Psoas muscle (tissue), 8 donors: ENCODE results near the gene CYP4A22. TPM values are rescaled to one million over a fixed set of nuclear protein-coding genes. Genes with fewer than 3 reads are reported as not detected.

ENCODE experiments used
- ATAC-seq, 4 donors: fragments of 200-7000 bp; cut with Tn5 transposase; one replicate each; pipeline ENCODE4 v1.9.1; 2020; ENCODE audit warnings: moderate library complexity in 3 of 4, mild to moderate bottlenecking in 2 of 4
- DNase-seq, 2 donors: peaks; one replicate each; pipeline ENCODE4 v3.0.0-alpha.2; 2020
- H3K27ac ChIP-seq: fragments of 200-600 bp; one replicate; pipeline ENCODE4 v1.8.0; 2022
- H3K27me3 ChIP-seq, 3 donors: fragments of 200-600 bp in 1 of 3; one replicate each; pipeline versions ENCODE4 v1.6.1 to v1.8.0; 2013 to 2022; ENCODE audit warnings: low read length in 2 of 3, mild to moderate bottlenecking in 2 of 3, moderate library complexity in 1 of 3; ENCODE audit not compliant: insufficient read depth in 3 of 3
- H3K36me3 ChIP-seq, 2 donors: fragments of 200-600 bp in 1 of 2; one replicate each; pipeline versions ENCODE4 v1.6.1 to v1.8.0; 2013 to 2022; ENCODE audit warnings: low read depth in 1 of 2, mild to moderate bottlenecking in 1 of 2, moderate library complexity in 1 of 2; ENCODE audit not compliant: insufficient read depth in 1 of 2
- H3K4me1 ChIP-seq: fragments of 200-600 bp; one replicate; pipeline ENCODE4 v1.8.0; 2022
- H3K4me3 ChIP-seq: fragments of 200-600 bp; one replicate; pipeline ENCODE4 v1.8.0; 2022; ENCODE audit warnings: mild to moderate bottlenecking
- H3K9me3 ChIP-seq: fragments of 200-600 bp; one replicate; pipeline ENCODE4 v1.8.0; 2022
- CTCF ChIP-seq: fragments of 200-600 bp; IDR thresholded peaks from one replicate; pipeline ENCODE4 v1.8.0; 2022; ENCODE audit warnings: antibody characterized with exemption
- WGBS, 3 donors: extraction: QIAGEN DNeasy Blood & Tissue Kit; methylation state at CpG; one replicate each; pipeline versions ENCODE4 v1.1.6 to v1.1.7; 2013; 5-methylcytosine and 5-hydroxymethylcytosine counted together
- intact Hi-C, 2 donors: fragments of 100-400 bp; cut with DNase I; formaldehyde crosslinking; loops; one replicate each; pipeline versions ENCODE4 v1.11.0 to v1.14.2; 2022
- polyA plus RNA-seq, 3 donors: library from polyadenylated mRNA; stranded (reverse); fragments of 200-250 nt; gene quantifications; one replicate each; pipeline ENCODE4 v1.2.3, GENCODE V29; 2013
- total RNA-seq, 4 donors: library from RNA; stranded (reverse); fragmentation: NEBNext Ultra II Directional in 2 of 4; extraction: Animal tissue kit (Norgen Biotek cat#: 25700) in 2 of 4; gene quantifications; one replicate each; pipeline versions ENCODE4 v1.2.1 to v1.2.4, GENCODE V29; 2021 to 2023
- donor health status: healthy with polysubstance abuse.
- donor health status: DM: no; HTN: no; CAD: no; lungs with moderate emphysema.
- donor health status: Bipolar disorder and iron deficiency.
- donor health status: healthy.
- donor health status: DM: yes; HTN: yes; CAD: no.
- donor health status: DM: no; HTN: no; CAD: no.
- donor health status: DM: no; HTN: no; CAD: no.
- donor health status: DM: yes; HTN: yes; CAD: no.

The CYP4A22 gene
- total and polyA plus RNA-seq, 7 donors, result 0.03 to 0.04 TPM; not detected in 5

GRCh38 chr1:47184822-47185677 lies 47.8 kb downstream of the CYP4A22 start:
- no peak for DNase-seq
- Histone ChIP-seq H3K4me3 (no peak overlapping the region), H3K27ac (no peak overlapping the region), H3K36me3 (no peaks in the 10 kb centered on the region), H3K9me3 (no peaks in the 10 kb centered on the region), H3K4me1 (peaks cover 6% of the 10 kb centered on the region), H3K27me3 (peaks cover 0 to 13% (median 0%) of the 10 kb centered on the region in 3 donors)
- intact Hi-C loops, result loop anchor here in 1 of 2 donors (5.0 kb wide), 1 partner anchor 527 kb away; no protein-coding TSS in a partner anchor
- TF ChIP-seq CTCF, result no peak
- no peak for ATAC-seq
- WGBS, 3 donors, result 80 to 82% (median 80%) methylated on average over 14 of the region's 14 CpGs

GRCh38 chr1:47186267-47187185 lies 49.3 kb downstream of the CYP4A22 start:
- no peak overlapping the region for H3K4me3 ChIP-seq
- intact Hi-C loops, result no loop called here
- H3K9me3 ChIP-seq, result no peaks in the 10 kb centered on the region
- WGBS, 3 donors, result 92 to 93% (median 92%) methylated on average over 13 of the region's 13 CpGs
- DNase-seq (no peak), ATAC-seq (no peak)
- H3K36me3 ChIP-seq, result no peaks in the 10 kb centered on the region
- H3K4me1 ChIP-seq, result peaks cover 15% of the 10 kb centered on the region
- H3K27me3 ChIP-seq, result peaks cover 0 to 3% (median 0%) of the 10 kb centered on the region in 3 donors
- no peak overlapping the region for H3K27ac ChIP-seq
- TF ChIP-seq CTCF, result no peak

- peaks cover 15% of the 10 kb centered on the region for H3K4me1 ChIP-seq
- no peaks in the 10 kb centered on the region for H3K9me3 ChIP-seq
- H3K27me3 ChIP-seq, result no peaks in the 10 kb centered on the region
- H3K36me3 ChIP-seq, result no peaks in the 10 kb centered on the region
- TF ChIP-seq CTCF, result no peak
- no peak for ATAC-seq
- WGBS, 3 donors, result 82 to 92% (median 85%) methylated on average over 12 of the region's 12 CpGs
- DNase-seq, result no peak
- no peak overlapping the region for H3K4me3 ChIP-seq
- H3K27ac ChIP-seq, result no peak overlapping the region
- intact Hi-C loops, result no loop called here
These were observed 50.1 kb downstream of the CYP4A22 start for GRCh38 chr1:47187231-47187925.

GRCh38 chr1:47187926-47188250 lies 50.6 kb downstream of the CYP4A22 start:
- H3K9me3 ChIP-seq, result no peaks in the 10 kb centered on the region
- H3K4me3 ChIP-seq, result no peak overlapping the region
- DNase-seq, result no peak
- intact Hi-C loops, result no loop called here
- TF ChIP-seq CTCF, result no peak
- no peaks in the 10 kb centered on the region for H3K36me3 ChIP-seq
- no peak overlapping the region for H3K27ac ChIP-seq
- no peaks in the 10 kb centered on the region for H3K27me3 ChIP-seq
- no peak for ATAC-seq
- peaks cover 15% of the 10 kb centered on the region for H3K4me1 ChIP-seq
- WGBS, 3 donors, result 83 to 94% (median 92%) methylated on average over 2 of the region's 2 CpGs
